ENCODE data around the gene HSPD1.

The HSPD1 gene

DNA sequence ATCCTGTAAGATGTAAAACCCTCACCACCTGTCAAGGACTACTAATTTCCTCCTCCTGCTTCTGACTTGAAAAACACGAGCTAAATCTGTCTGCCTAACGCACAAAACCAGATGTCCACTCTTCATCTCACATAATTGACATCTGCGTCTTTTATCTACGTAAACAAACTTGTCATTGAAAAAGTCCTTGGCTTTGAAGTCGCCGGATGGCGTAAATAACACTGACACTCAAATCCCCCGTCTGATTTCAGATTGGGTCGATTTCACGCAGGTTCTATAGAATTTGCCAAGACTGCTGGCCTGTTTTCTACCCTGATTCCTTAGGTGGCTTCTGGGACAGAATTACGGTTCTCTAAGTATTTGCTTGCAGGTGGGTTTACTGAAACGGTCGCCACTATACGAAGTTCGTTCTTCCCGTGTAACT is 15.7 kb upstream of the HSPD1 start:
- peak; percentile 6 for ATAC-seq
- TF ChIP-seq RARB (CRISPR knock-in tag; IDR thresholded peaks at IDR 0.05) (no peak), ZC3H10 (CRISPR knock-in tag; IDR thresholded peaks at IDR 0.05) (peak; percentile 83), GLIS3 (CRISPR knock-in tag; IDR thresholded peaks at IDR 0.05) (no peak), TCF4 (CRISPR knock-in tag; IDR thresholded peaks at IDR 0.05; ENCODE audit: borderline replicate concordance) (peak; percentile 80; the same call in 1 of the 2 replicates), OSR1 (CRISPR knock-in tag; IDR thresholded peaks at IDR 0.05) (no peak), ZNF70 (CRISPR knock-in tag; IDR thresholded peaks at IDR 0.05) (peak; percentile 96), TOX (CRISPR knock-in tag; IDR thresholded peaks at IDR 0.05; ENCODE audit: borderline replicate concordance) (peak; percentile 80; the same call in 1 of the 2 replicates), ESRRG (CRISPR knock-in tag; IDR thresholded peaks at IDR 0.05) (no peak)
- TF ChIP-seq, protein P1, sequence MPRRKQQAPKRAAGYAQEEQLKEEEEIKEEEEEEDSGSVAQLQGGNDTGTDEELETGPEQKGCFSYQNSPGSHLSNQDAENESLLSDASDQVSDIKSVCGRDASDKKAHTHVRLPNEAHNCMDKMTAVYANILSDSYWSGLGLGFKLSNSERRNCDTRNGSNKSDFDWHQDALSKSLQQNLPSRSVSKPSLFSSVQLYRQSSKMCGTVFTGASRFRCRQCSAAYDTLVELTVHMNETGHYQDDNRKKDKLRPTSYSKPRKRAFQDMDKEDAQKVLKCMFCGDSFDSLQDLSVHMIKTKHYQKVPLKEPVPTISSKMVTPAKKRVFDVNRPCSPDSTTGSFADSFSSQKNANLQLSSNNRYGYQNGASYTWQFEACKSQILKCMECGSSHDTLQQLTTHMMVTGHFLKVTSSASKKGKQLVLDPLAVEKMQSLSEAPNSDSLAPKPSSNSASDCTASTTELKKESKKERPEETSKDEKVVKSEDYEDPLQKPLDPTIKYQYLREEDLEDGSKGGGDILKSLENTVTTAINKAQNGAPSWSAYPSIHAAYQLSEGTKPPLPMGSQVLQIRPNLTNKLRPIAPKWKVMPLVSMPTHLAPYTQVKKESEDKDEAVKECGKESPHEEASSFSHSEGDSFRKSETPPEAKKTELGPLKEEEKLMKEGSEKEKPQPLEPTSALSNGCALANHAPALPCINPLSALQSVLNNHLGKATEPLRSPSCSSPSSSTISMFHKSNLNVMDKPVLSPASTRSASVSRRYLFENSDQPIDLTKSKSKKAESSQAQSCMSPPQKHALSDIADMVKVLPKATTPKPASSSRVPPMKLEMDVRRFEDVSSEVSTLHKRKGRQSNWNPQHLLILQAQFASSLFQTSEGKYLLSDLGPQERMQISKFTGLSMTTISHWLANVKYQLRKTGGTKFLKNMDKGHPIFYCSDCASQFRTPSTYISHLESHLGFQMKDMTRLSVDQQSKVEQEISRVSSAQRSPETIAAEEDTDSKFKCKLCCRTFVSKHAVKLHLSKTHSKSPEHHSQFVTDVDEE (CRISPR knock-in tag; IDR thresholded peaks at IDR 0.05): peak; percentile 64; the same call in 1 of the 2 replicates
- TF ChIP-seq, protein P2, sequence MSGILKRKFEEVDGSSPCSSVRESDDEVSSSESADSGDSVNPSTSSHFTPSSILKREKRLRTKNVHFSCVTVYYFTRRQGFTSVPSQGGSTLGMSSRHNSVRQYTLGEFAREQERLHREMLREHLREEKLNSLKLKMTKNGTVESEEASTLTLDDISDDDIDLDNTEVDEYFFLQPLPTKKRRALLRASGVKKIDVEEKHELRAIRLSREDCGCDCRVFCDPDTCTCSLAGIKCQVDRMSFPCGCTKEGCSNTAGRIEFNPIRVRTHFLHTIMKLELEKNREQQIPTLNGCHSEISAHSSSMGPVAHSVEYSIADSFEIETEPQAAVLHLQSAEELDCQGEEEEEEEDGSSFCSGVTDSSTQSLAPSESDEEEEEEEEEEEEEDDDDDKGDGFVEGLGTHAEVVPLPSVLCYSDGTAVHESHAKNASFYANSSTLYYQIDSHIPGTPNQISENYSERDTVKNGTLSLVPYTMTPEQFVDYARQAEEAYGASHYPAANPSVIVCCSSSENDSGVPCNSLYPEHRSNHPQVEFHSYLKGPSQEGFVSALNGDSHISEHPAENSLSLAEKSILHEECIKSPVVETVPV (CRISPR knock-in tag; IDR thresholded peaks at IDR 0.05): no peak

DNA sequence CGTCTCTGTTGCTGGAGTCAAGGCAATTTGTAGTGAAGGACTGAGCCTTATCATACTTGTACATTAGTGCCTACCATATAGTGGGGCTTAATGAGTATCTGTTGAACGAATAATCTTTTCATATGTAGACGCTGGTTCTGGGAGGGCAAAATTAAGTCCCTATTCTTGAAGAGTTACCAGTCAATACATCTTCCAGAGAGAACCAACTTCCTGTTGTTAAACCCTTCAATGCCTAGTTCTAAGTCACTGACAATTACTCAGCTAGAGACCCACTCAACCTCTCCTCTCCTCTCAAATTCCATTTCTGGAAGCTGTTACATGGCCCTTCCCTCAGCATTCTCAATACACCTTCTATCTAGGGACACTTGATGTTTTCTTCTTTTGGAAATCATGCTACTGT is 15.1 kb upstream of the HSPD1 start:
- ATAC-seq: no peak
- TF ChIP-seq RARB (CRISPR knock-in tag; IDR thresholded peaks at IDR 0.05) (no peak), GLIS3 (CRISPR knock-in tag; IDR thresholded peaks at IDR 0.05) (no peak), ZNF565 (CRISPR knock-in tag; conservative IDR thresholded peaks at IDR 0.05; ENCODE audit: low read depth) (no peak), TCF4 (CRISPR knock-in tag; IDR thresholded peaks at IDR 0.05; ENCODE audit: borderline replicate concordance) (no peak), TOX (CRISPR knock-in tag; IDR thresholded peaks at IDR 0.05; ENCODE audit: borderline replicate concordance) (no peak), ZNF8 (CRISPR knock-in tag; IDR thresholded peaks at IDR 0.05) (no peak), SNAI2 (CRISPR knock-in tag; IDR thresholded peaks at IDR 0.05) (no peak), ESRRG (CRISPR knock-in tag; IDR thresholded peaks at IDR 0.05) (no peak), ARNTL (CRISPR knock-in tag; IDR thresholded peaks at IDR 0.05; ENCODE audit: borderline replicate concordance, low read depth) (no peak), ZFP30 (CRISPR knock-in tag; IDR thresholded peaks at IDR 0.05) (no peak), BACH2 (CRISPR knock-in tag; IDR thresholded peaks at IDR 0.05; ENCODE audit: borderline replicate concordance) (no peak), ISL1 (CRISPR knock-in tag; IDR thresholded peaks at IDR 0.05) (no peak), ZC3H10 (CRISPR knock-in tag; IDR thresholded peaks at IDR 0.05) (no peak), CSDC2 (CRISPR knock-in tag; IDR thresholded peaks at IDR 0.05) (no peak), ZFP3 (CRISPR knock-in tag; IDR thresholded peaks at IDR 0.05) (no peak)
- TF ChIP-seq, protein P3, sequence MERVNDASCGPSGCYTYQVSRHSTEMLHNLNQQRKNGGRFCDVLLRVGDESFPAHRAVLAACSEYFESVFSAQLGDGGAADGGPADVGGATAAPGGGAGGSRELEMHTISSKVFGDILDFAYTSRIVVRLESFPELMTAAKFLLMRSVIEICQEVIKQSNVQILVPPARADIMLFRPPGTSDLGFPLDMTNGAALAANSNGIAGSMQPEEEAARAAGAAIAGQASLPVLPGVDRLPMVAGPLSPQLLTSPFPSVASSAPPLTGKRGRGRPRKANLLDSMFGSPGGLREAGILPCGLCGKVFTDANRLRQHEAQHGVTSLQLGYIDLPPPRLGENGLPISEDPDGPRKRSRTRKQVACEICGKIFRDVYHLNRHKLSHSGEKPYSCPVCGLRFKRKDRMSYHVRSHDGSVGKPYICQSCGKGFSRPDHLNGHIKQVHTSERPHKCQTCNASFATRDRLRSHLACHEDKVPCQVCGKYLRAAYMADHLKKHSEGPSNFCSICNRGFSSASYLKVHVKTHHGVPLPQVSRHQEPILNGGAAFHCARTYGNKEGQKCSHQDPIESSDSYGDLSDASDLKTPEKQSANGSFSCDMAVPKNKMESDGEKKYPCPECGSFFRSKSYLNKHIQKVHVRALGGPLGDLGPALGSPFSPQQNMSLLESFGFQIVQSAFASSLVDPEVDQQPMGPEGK (CRISPR knock-in tag; IDR thresholded peaks at IDR 0.05; ENCODE audit: borderline replicate concordance): no peak
- TF ChIP-seq, protein P2 (CRISPR knock-in tag; IDR thresholded peaks at IDR 0.05): no peak
- TF ChIP-seq, protein P4, sequence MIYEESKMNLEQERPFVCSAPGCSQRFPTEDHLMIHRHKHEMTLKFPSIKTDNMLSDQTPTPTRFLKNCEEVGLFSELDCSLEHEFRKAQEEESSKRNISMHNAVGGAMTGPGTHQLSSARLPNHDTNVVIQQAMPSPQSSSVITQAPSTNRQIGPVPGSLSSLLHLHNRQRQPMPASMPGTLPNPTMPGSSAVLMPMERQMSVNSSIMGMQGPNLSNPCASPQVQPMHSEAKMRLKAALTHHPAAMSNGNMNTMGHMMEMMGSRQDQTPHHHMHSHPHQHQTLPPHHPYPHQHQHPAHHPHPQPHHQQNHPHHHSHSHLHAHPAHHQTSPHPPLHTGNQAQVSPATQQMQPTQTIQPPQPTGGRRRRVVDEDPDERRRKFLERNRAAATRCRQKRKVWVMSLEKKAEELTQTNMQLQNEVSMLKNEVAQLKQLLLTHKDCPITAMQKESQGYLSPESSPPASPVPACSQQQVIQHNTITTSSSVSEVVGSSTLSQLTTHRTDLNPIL (CRISPR knock-in tag; IDR thresholded peaks at IDR 0.05; ENCODE audit: low read depth): no peak
- TF ChIP-seq, protein P1 (CRISPR knock-in tag; IDR thresholded peaks at IDR 0.05): no peak

Measured in SK-N-SH treated with all-trans-retinoic acid at 6 μM for 48 hours (cell line).